GM12878 (cell line): ENCODE data around the gene MPP7. TPM values are rescaled to one million over a fixed set of nuclear protein-coding genes. Genes with fewer than 3 reads are reported as not detected.

Source experiments
- ATAC-seq: fragments of 200-7000 bp; cut with Tn5 transposase; 3 replicates; pipeline ENCODE4 v1.9.1; 2020; ENCODE audit warnings: mild to moderate bottlenecking, moderate library complexity
- BruUV-seq: library from RNA; stranded (reverse); fragments of 400-500 nt; replicated peaks from 2 replicates; lab custom pipeline; 2021; lab: Mats Ljungman, UMichigan
- CTCF ChIA-PET: fragments of 300-600 bp; sonication (Branson Sonifier 250); formaldehyde crosslinking; extraction: SDS; loops from one replicate; lab custom pipeline; 2021; ENCODE audit warnings: inconsistent platforms; lab: Yijun Ruan, JAX
- POLR2A ChIA-PET: fragments of 350-600 bp; formaldehyde crosslinking; extraction: SDS; loops from one replicate; lab custom pipeline; 2021; ENCODE audit warnings: inconsistent platforms; lab: Charles Lee
- RAD21 ChIA-PET: fragments of 300-600 bp; sonication (Branson Sonifier 250); formaldehyde crosslinking; loops from one replicate; lab custom pipeline; 2023; ENCODE audit warnings: antibody characterized with exemption; ENCODE audit not compliant: unreplicated experiment; lab: Charles Lee
- SMC1A ChIA-PET: fragments of 300-600 bp; sonication (Branson Sonifier 250); formaldehyde crosslinking; loops from one replicate; lab custom pipeline; 2023; ENCODE audit not compliant: unreplicated experiment, uncharacterized antibody; lab: Charles Lee
- DNase-seq: peaks from one replicate; pipeline ENCODE4 v3.0.0-alpha.2; 2011; ENCODE audit warnings: low read depth, low spot score
- FAIRE-seq: peaks from 3 replicates; lab custom pipeline; 2011; peaks lifted over from hg19 to GRCh38; lab: Jason Lieb, UNC
- H2AFZ ChIP-seq: 2 replicates; pipeline ENCODE4 v1.6.0; 2011; ENCODE audit warnings: low read depth, low read length, control low read depth; ENCODE audit not compliant: control insufficient read depth
- H3K27ac ChIP-seq: 2 replicates; pipeline ENCODE4 v1.5.1; 2011; ENCODE audit warnings: control low read depth; ENCODE audit not compliant: control insufficient read depth, insufficient read depth
- H3K27me3 ChIP-seq, 2 experiments: replicated peaks in 1 of 2; 2 replicates each; pipeline versions ENCODE4 v1.6.0 to v1.6.1; 2011; ENCODE audit warnings: low read length in 1 of 2; ENCODE audit not compliant: control insufficient read depth in 2 of 2, insufficient read depth in 2 of 2
- H3K36me3 ChIP-seq, 2 experiments: 2 replicates each; pipeline ENCODE4 v1.5.1; 2011; ENCODE audit warnings: low read length in 1 of 2; ENCODE audit not compliant: control insufficient read depth in 2 of 2, insufficient read depth in 2 of 2
- H3K4me1 ChIP-seq: 2 replicates; pipeline ENCODE4 v1.6.1; 2011; ENCODE audit warnings: mild to moderate bottlenecking, low read length, moderate library complexity, mixed read lengths; ENCODE audit not compliant: control insufficient read depth, insufficient read depth
- H3K4me2 ChIP-seq: 2 replicates; pipeline ENCODE4 v1.6.0; 2011; ENCODE audit warnings: control low read depth; ENCODE audit not compliant: control insufficient read depth, insufficient read depth
- H3K4me3 ChIP-seq: fragments of 200-600 bp; sonication (generic); 2 replicates; pipeline ENCODE4 v1.5.1; 2016
- H3K79me2 ChIP-seq: 2 replicates; pipeline ENCODE4 v1.6.0; 2011; ENCODE audit warnings: low read length; ENCODE audit not compliant: control insufficient read depth, insufficient read depth
- H3K9ac ChIP-seq: 2 replicates; pipeline ENCODE4 v1.8.0; 2011; ENCODE audit warnings: low read length, control low read depth, mixed read lengths; ENCODE audit not compliant: control insufficient read depth, insufficient read depth
- H3K9me3 ChIP-seq: replicated peaks from 3 replicates; pipeline ENCODE4 v1.5.1; 2011; ENCODE audit warnings: mild to moderate bottlenecking, low read length; ENCODE audit not compliant: control insufficient read depth, insufficient read depth
- H4K20me1 ChIP-seq: 2 replicates; pipeline ENCODE4 v1.6.0; 2011; ENCODE audit not compliant: control insufficient read depth, insufficient read depth
- ETV6 ChIP-seq, 2 experiments: fragments of 450-650 bp in 1 of 2; IDR thresholded peaks in 1 of 2; conservative IDR thresholded peaks in 1 of 2; 2 replicates each; pipeline ENCODE4 v1.6.1; 2014; ENCODE audit warnings: antibody characterized with exemption in 1 of 2, borderline replicate concordance in 1 of 2, low read depth in 1 of 2, mild to moderate bottlenecking in 1 of 2, moderate library complexity in 1 of 2
- GABPA ChIP-seq: IDR thresholded peaks from 2 replicates; pipeline ENCODE4 v1.6.1; 2014; ENCODE audit warnings: antibody characterized with exemption, low read depth, mild to moderate bottlenecking, inconsistent platforms
- NR2F1 ChIP-seq: fragments of 450-650 bp; conservative IDR thresholded peaks from 2 replicates; pipeline ENCODE4 v1.6.1; 2017; ENCODE audit warnings: mild to moderate bottlenecking
- PAX5 ChIP-seq: IDR thresholded peaks from 2 replicates; pipeline ENCODE4 v1.6.1; 2011; ENCODE audit warnings: low read depth, low read length, borderline replicate concordance
- RUNX3 ChIP-seq: IDR thresholded peaks from 2 replicates; pipeline ENCODE4 v1.6.1; 2012; ENCODE audit warnings: low read length, inconsistent platforms
- SIX5 ChIP-seq: IDR thresholded peaks from 2 replicates; pipeline ENCODE4 v1.6.1; 2011; ENCODE audit warnings: mild to moderate bottlenecking, low read depth, low read length, moderate library complexity; ENCODE audit not compliant: severe bottlenecking
- TARDBP ChIP-seq: IDR thresholded peaks from 2 replicates; pipeline ENCODE4 v1.6.1; 2016; ENCODE audit warnings: borderline replicate concordance
- TBL1XR1 ChIP-seq: IDR thresholded peaks from 2 replicates; pipeline ENCODE4 v1.6.1; 2012; ENCODE audit warnings: low read depth, low read length, improper control_type of control experiment
- TCF12 ChIP-seq: IDR thresholded peaks from 2 replicates; pipeline ENCODE4 v1.6.1; 2011; ENCODE audit warnings: low read depth, mild to moderate bottlenecking, low read length
- WRNIP1 ChIP-seq: IDR thresholded peaks from 2 replicates; pipeline ENCODE4 v1.6.1; 2011; ENCODE audit warnings: low read depth, low read length, improper control_type of control experiment, borderline replicate concordance
- ZBTB11 ChIP-seq: fragments of 450-650 bp; formaldehyde crosslinking; IDR thresholded peaks from 2 replicates; pipeline ENCODE4 v1.5.0; 2022; ENCODE audit warnings: mild to moderate bottlenecking, missing genetic modification characterization
- ZNF24 ChIP-seq: fragments of 450-650 bp; IDR thresholded peaks from 2 replicates; pipeline ENCODE4 v1.6.1; 2017; ENCODE audit warnings: antibody characterized with exemption, mild to moderate bottlenecking
- WGBS: methylation state at CpG from one replicate; pipeline ENCODE4 v1.1.6; 2016; ENCODE audit warnings: low lambda C conversion rate; ENCODE audit not compliant: insufficient replicate concordance, insufficient coverage; ENCODE audit errors: missing lambda C conversion rate; 5-methylcytosine and 5-hydroxymethylcytosine counted together
- in situ Hi-C: fragments of 300-500 bp; cut with MboI; formaldehyde crosslinking; loops from 9 replicates; pipeline ENCODE4 v1.14.3; 2018; ENCODE audit warnings: mixed read lengths
- intact Hi-C: fragments of 100-400 bp; cut with micrococcal nuclease; formaldehyde crosslinking; loops from one replicate; pipeline ENCODE4 v1.14.2; 2022; ENCODE audit not compliant: unreplicated experiment
- polyA plus RNA-seq, 11 experiments: library from polyadenylated mRNA; depleted of rRNA in 4 of 11; unstranded in 6 of 11; stranded (reverse) in 5 of 11; fragments of >200 nt; fragmentation: Nextera tagmentation in 4 of 11; fragmentation: Illumina TruSeq in 1 of 11; extraction: Ambion mirVana in 4 of 11; extraction: Trizol in 1 of 11; gene quantifications; 1 replicate in 1 of 11; 2 replicates in 10 of 11; pipeline versions ENCODE4 v1.2.1 to v1.2.3, GENCODE V29; 2011 to 2016; ENCODE audit warnings: inconsistent platforms in 2 of 11, missing spikeins in 2 of 11, low read depth in 1 of 11
- total RNA-seq, 4 experiments: library from RNA; depleted of rRNA in 3 of 4; stranded (reverse); fragments of >200 nt in 3 of 4; fragmentation: Illumina TruSeq in 1 of 4; extraction: Trizol in 1 of 4; gene quantifications; 2 replicates each; pipeline versions ENCODE4 v1.2.1 to v1.2.3, GENCODE V29; 2013 to 2021
- TF ChIP-seq, protein P1 (sequence below): IDR thresholded peaks from 2 replicates; pipeline ENCODE4 v1.6.1; 2011; ENCODE audit warnings: low read depth, mild to moderate bottlenecking, low read length, moderate library complexity, borderline replicate concordance; ENCODE audit errors: extremely low read depth
- TF ChIP-seq, protein P2 (sequence below): IDR thresholded peaks from 2 replicates; pipeline ENCODE4 v1.6.1; 2012; ENCODE audit warnings: improper control_type of control experiment, low read depth, low read length; ENCODE audit not compliant: insufficient replicate concordance

The MPP7 gene
- total and polyA plus RNA-seq, 10 of the 15 experiments (the other 5 are each of a cell fraction or from before 2014, with no cell fraction given): 0.01 to 0.15 (median 0.05) TPM; not detected in 2

DNA sequence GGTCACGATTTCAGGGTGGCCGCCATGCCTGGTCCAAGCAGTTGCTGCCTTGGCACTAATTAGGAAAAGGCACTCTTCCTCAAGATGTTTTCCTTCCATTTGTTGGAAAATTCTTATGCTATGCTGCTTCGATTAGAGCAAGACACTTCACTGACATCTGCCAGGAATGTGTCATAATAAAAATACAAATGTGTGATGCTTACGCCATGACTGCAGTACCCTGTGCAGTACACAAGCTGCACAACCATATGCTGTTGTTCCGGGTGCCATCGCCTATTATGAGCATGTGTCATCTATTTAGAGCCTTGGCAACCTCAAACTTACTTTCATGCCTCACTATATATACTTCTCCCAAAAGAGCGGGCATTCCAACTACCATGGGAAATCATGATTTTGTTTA, 14.9 kb upstream of the MPP7 start (continued):
- TF ChIP-seq RUNX3 (no peak), ZBTB11 (CRISPR knock-in tag) (no peak), NR2F1 (no peak)
- TF ChIP-seq, protein P1, sequence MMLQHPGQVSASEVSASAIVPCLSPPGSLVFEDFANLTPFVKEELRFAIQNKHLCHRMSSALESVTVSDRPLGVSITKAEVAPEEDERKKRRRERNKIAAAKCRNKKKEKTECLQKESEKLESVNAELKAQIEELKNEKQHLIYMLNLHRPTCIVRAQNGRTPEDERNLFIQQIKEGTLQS: no peak

DNA sequence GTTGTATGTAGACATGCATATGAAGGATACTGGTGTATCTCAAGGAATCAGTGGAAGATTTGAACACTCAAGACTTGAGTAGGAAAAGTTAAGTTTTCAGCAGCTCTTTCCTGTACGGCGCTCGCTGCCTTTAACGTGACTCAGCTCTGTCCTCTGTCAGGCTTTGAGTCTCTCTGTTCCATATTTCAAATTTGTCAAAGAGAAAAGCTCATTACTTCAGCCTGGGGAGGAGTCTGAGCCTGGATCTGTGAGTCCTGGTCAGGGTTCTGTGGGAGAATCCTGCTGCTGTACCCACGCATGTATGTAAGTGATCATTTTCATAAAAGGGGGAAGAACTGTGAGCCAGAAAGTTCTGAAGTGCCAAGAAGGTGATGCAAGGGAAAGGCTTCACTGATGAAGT, 13.8 kb upstream of the MPP7 start:
- no peak for FAIRE-seq
- POLR2A ChIA-PET: no interaction called here
- SMC1A ChIA-PET: interaction anchor here (1.5 kb wide), 1 partner anchor 64 kb away, joined by 3 read pairs; no protein-coding TSS in a partner anchor
- in situ Hi-C loops: no loop called here
- Histone ChIP-seq H3K4me1 (no peaks in the 10 kb centered on the region), H3K27me3 (no peaks in the 10 kb centered on the region; a peak in 1 of 4 replicates), H3K9me3 (no peaks in the 10 kb centered on the region; the same call in 2 of the 3 replicates), H3K4me3 (no peak overlapping the region), H3K9ac (no peak overlapping the region), H3K36me3 (no peaks in the 10 kb centered on the region), H3K27ac (no peak overlapping the region), H3K4me2 (no peak overlapping the region), H2AFZ (no peak overlapping the region), H3K79me2 (no peaks in the 10 kb centered on the region), H4K20me1 (no peaks in the 10 kb centered on the region)
- no peak for DNase-seq
- no TSS peak for BruUV-seq
- RAD21 ChIA-PET: no interaction called here
- CTCF ChIA-PET: interaction anchor here (0.9 to 1.1 kb wide), 3 partner anchors 13 to 65 kb away, joined by 3 read pairs; no protein-coding TSS in a partner anchor
- intact Hi-C loops: loop anchor here (5.0 kb wide), 1 partner anchor 66 kb away; no protein-coding TSS in a partner anchor
- no peak for ATAC-seq
- 77% methylated on average over 5 of the region's 5 CpGs for WGBS
- TF ChIP-seq TBL1XR1: no peak
- no peak for TF ChIP-seq SIX5
- TF ChIP-seq, protein P2, sequence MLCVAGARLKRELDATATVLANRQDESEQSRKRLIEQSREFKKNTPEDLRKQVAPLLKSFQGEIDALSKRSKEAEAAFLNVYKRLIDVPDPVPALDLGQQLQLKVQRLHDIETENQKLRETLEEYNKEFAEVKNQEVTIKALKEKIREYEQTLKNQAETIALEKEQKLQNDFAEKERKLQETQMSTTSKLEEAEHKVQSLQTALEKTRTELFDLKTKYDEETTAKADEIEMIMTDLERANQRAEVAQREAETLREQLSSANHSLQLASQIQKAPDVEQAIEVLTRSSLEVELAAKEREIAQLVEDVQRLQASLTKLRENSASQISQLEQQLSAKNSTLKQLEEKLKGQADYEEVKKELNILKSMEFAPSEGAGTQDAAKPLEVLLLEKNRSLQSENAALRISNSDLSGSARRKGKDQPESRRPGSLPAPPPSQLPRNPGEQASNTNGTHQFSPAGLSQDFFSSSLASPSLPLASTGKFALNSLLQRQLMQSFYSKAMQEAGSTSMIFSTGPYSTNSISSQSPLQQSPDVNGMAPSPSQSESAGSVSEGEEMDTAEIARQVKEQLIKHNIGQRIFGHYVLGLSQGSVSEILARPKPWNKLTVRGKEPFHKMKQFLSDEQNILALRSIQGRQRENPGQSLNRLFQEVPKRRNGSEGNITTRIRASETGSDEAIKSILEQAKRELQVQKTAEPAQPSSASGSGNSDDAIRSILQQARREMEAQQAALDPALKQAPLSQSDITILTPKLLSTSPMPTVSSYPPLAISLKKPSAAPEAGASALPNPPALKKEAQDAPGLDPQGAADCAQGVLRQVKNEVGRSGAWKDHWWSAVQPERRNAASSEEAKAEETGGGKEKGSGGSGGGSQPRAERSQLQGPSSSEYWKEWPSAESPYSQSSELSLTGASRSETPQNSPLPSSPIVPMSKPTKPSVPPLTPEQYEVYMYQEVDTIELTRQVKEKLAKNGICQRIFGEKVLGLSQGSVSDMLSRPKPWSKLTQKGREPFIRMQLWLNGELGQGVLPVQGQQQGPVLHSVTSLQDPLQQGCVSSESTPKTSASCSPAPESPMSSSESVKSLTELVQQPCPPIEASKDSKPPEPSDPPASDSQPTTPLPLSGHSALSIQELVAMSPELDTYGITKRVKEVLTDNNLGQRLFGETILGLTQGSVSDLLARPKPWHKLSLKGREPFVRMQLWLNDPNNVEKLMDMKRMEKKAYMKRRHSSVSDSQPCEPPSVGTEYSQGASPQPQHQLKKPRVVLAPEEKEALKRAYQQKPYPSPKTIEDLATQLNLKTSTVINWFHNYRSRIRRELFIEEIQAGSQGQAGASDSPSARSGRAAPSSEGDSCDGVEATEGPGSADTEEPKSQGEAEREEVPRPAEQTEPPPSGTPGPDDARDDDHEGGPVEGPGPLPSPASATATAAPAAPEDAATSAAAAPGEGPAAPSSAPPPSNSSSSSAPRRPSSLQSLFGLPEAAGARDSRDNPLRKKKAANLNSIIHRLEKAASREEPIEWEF: no peak
- TF ChIP-seq TCF12: no peak
- TF ChIP-seq GABPA: no peak
- no peak for TF ChIP-seq WRNIP1
- TF ChIP-seq ETV6 (conservative IDR thresholded peaks at IDR 0.05 in 1 of 2, IDR thresholded peaks at IDR 0.05 in 1 of 2; ENCODE audit: borderline replicate concordance in 1 of 2, low read depth in 1 of 2): no peak
- no peak for TF ChIP-seq ZNF24
- no peak for TF ChIP-seq TARDBP
- no peak for TF ChIP-seq PAX5
